ENCODE data around the gene SPOCK2. TPM values are rescaled to one million over a fixed set of nuclear protein-coding genes. Genes with fewer than 3 reads are reported as not detected.

The SPOCK2 gene
- total and polyA plus RNA-seq, 2 of the 13 experiments (the other 11 are each of a cell fraction or from before 2014, with no cell fraction given): 8.6 to 30.6 TPM

DNA sequence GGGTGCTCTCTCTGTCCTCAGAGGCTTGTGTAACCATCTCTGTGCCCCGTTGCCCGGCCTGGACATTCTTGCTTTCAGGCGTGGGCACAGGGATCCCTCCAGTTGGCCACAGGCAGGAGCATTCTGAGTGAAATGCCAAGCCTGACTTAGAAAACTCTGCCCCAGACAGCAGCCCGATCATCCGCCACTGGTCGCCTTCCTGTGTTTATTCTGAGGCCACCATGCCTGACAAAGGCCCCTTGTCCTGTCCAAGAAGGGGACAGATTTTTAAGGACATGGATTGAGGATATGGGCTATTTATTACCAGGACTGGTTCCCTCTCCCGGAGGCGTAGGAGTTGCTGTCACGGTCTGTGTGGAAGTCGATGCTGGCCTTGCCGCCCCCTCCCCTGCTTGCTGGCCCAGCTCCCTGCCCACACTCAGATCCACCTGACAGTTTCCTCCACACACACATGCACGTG lies 54.3 kb downstream of the SPOCK2 start (continued):
- TF ChIP-seq, protein P1, sequence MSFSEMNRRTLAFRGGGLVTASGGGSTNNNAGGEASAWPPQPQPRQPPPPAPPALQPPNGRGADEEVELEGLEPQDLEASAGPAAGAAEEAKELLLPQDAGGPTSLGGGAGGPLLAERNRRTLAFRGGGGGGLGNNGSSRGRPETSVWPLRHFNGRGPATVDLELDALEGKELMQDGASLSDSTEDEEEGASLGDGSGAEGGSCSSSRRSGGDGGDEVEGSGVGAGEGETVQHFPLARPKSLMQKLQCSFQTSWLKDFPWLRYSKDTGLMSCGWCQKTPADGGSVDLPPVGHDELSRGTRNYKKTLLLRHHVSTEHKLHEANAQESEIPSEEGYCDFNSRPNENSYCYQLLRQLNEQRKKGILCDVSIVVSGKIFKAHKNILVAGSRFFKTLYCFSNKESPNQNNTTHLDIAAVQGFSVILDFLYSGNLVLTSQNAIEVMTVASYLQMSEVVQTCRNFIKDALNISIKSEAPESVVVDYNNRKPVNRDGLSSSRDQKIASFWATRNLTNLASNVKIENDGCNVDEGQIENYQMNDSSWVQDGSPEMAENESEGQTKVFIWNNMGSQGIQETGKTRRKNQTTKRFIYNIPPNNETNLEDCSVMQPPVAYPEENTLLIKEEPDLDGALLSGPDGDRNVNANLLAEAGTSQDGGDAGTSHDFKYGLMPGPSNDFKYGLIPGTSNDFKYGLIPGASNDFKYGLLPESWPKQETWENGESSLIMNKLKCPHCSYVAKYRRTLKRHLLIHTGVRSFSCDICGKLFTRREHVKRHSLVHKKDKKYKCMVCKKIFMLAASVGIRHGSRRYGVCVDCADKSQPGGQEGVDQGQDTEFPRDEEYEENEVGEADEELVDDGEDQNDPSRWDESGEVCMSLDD (CRISPR knock-in tag; IDR thresholded peaks at IDR 0.05; ENCODE audit: borderline replicate concordance): no peak
- TF ChIP-seq, protein P2, sequence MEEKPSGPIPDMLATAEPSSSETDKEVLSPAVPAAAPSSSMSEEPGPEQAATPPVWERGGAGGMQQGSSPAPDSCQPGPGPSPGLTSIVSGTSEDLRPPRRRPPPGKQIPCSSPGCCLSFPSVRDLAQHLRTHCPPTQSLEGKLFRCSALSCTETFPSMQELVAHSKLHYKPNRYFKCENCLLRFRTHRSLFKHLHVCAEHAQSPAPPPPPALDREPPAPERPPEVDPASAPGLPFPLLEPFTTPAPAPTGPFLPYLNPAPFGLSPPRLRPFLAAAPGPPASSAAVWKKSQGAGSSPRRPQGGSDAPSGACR (CRISPR knock-in tag; IDR thresholded peaks at IDR 0.05): no peak
- no peak for TF ChIP-seq ZC3H4 (CRISPR knock-in tag; IDR thresholded peaks at IDR 0.05; ENCODE audit: borderline replicate concordance)
- TF ChIP-seq ZNF251 (CRISPR knock-in tag; IDR thresholded peaks at IDR 0.05): no peak
- no peak for TF ChIP-seq EZH2 (conservative IDR thresholded peaks at IDR 0.05; ENCODE audit: low read depth, low read length)
- TF ChIP-seq GATA4 (IDR thresholded peaks at IDR 0.05; ENCODE audit: borderline replicate concordance, low read depth): no peak
- no peak for TF ChIP-seq SRSF1 (optimal IDR thresholded peaks at IDR 0.05; ENCODE audit: low read depth, low read length)
- TF ChIP-seq, protein P3, sequence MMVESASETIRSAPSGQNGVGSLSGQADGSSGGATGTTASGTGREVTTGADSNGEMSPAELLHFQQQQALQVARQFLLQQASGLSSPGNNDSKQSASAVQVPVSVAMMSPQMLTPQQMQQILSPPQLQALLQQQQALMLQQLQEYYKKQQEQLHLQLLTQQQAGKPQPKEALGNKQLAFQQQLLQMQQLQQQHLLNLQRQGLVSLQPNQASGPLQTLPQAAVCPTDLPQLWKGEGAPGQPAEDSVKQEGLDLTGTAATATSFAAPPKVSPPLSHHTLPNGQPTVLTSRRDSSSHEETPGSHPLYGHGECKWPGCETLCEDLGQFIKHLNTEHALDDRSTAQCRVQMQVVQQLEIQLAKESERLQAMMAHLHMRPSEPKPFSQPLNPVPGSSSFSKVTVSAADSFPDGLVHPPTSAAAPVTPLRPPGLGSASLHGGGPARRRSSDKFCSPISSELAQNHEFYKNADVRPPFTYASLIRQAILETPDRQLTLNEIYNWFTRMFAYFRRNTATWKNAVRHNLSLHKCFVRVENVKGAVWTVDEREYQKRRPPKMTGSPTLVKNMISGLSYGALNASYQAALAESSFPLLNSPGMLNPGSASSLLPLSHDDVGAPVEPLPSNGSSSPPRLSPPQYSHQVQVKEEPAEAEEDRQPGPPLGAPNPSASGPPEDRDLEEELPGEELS (CRISPR knock-in tag; IDR thresholded peaks at IDR 0.05): peak; percentile 24; the same call in 1 of the 2 replicates
- TF ChIP-seq BRCA1 (CRISPR knock-in tag; IDR thresholded peaks at IDR 0.05): no peak
- TF ChIP-seq, protein P4, sequence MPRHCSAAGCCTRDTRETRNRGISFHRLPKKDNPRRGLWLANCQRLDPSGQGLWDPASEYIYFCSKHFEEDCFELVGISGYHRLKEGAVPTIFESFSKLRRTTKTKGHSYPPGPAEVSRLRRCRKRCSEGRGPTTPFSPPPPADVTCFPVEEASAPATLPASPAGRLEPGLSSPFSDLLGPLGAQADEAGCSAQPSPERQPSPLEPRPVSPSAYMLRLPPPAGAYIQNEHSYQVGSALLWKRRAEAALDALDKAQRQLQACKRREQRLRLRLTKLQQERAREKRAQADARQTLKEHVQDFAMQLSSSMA (CRISPR knock-in tag; IDR thresholded peaks at IDR 0.05): no peak
- TF ChIP-seq, protein P5, sequence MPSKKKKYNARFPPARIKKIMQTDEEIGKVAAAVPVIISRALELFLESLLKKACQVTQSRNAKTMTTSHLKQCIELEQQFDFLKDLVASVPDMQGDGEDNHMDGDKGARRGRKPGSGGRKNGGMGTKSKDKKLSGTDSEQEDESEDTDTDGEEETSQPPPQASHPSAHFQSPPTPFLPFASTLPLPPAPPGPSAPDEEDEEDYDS (CRISPR knock-in tag; IDR thresholded peaks at IDR 0.05): no peak
- no peak for TF ChIP-seq ZNF557 (CRISPR knock-in tag; IDR thresholded peaks at IDR 0.05)
- TF ChIP-seq ZNF3 (CRISPR knock-in tag; IDR thresholded peaks at IDR 0.05): no peak
- TF ChIP-seq SNAPC2 (CRISPR knock-in tag; IDR thresholded peaks at IDR 0.05): no peak
- TF ChIP-seq, protein P6, sequence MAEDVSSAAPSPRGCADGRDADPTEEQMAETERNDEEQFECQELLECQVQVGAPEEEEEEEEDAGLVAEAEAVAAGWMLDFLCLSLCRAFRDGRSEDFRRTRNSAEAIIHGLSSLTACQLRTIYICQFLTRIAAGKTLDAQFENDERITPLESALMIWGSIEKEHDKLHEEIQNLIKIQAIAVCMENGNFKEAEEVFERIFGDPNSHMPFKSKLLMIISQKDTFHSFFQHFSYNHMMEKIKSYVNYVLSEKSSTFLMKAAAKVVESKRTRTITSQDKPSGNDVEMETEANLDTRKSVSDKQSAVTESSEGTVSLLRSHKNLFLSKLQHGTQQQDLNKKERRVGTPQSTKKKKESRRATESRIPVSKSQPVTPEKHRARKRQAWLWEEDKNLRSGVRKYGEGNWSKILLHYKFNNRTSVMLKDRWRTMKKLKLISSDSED (CRISPR knock-in tag; IDR thresholded peaks at IDR 0.05): no peak
- TF ChIP-seq, protein P7, sequence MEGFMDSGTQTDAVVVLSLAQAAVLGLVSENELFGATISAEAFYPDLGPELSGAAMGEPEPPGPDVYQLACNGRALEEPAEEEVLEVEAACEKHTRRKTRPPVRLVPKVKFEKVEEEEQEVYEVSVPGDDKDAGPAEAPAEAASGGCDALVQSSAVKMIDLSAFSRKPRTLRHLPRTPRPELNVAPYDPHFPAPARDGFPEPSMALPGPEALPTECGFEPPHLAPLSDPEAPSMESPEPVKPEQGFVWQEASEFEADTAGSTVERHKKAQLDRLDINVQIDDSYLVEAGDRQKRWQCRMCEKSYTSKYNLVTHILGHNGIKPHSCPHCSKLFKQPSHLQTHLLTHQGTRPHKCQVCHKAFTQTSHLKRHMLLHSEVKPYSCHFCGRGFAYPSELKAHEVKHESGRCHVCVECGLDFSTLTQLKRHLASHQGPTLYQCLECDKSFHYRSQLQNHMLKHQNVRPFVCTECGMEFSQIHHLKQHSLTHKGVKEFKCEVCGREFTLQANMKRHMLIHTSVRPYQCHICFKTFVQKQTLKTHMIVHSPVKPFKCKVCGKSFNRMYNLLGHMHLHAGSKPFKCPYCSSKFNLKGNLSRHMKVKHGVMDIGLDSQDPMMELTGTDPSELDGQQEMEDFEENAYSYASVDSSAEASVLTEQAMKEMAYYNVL (CRISPR knock-in tag; IDR thresholded peaks at IDR 0.05; ENCODE audit: borderline replicate concordance): 0 out of 2 replicates have a peak, but pooled peaks have one; percentile 49
- TF ChIP-seq, protein P8, sequence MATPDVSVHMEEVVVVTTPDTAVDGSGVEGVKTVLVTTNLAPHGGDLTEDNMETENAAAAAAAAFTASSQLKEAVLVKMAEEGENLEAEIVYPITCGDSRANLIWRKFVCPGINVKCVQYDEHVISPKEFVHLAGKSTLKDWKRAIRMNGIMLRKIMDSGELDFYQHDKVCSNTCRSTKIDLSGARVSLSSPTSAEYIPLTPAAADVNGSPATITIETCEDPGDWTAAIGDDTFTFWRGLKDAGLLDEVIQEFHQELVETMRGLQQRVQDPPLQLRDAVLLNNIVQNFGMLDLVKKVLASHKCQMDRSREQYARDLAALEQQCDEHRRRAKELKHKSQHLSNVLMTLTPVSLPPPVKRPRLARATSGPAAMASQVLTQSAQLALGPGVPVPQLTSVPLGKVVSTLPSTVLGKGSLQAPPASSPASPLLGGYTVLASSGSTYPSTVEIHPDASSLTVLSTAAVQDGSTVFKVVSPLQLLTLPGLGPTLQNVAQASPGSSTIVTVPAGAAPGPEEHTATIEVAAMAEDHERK (CRISPR knock-in tag; IDR thresholded peaks at IDR 0.05; ENCODE audit: low read depth): no peak
- TF ChIP-seq TBX2 (CRISPR knock-in tag; IDR thresholded peaks at IDR 0.05; ENCODE audit: borderline replicate concordance): 0 out of 2 replicates have a peak, but pooled peaks have one; percentile 33

Data from HepG2 (cell line).